ENCODE results near the gene CDH3. TPM values are rescaled to one million over a fixed set of nuclear protein-coding genes. Genes with fewer than 3 reads are reported as not detected.

The CDH3 gene
- 0.17 and 0.47 TPM in 2 replicates for total RNA-seq

GRCh38 chr16:68644715-68645493 lies at the start of gene CDH3:
CDH3 (plus strand) TSS chr16:68645310; CDS start chr16:68645380, 70 bp downstream.

DNA sequence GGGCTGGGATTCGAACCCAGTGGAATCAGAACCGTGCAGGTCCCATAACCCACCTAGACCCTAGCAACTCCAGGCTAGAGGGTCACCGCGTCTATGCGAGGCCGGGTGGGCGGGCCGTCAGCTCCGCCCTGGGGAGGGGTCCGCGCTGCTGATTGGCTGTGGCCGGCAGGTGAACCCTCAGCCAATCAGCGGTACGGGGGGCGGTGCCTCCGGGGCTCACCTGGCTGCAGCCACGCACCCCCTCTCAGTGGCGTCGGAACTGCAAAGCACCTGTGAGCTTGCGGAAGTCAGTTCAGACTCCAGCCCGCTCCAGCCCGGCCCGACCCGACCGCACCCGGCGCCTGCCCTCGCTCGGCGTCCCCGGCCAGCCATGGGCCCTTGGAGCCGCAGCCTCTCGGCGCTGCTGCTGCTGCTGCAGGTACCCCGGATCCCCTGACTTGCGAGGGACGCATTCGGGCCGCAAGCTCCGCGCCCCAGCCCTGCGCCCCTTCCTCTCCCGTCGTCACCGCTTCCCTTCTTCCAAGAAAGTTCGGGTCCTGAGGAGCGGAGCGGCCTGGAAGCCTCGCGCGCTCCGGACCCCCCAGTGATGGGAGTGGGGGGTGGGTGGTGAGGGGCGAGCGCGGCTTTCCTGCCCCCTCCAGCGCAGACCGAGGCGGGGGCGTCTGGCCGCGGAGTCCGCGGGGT lies 92.1 kb downstream of the CDH3 start, which contains the start of gene CDH1:
Gene CDH1 (plus strand): TSS at position 247 of the 684 bp plus-strand sequence. CDS start 124 bp downstream, at position 371.

Other genes starting within 250 kb of the CDH3 start
- gene SMPD3, start 196.8 kb upstream of the CDH3 start, total RNA-seq: under 0.01 TPM in 1 of 2 replicates, not detected in the other
- 20.7 and 25.0 TPM in 2 replicates for gene ZFP90, start 106.0 kb upstream of the CDH3 start, total RNA-seq
- gene CDH1, start 92.0 kb downstream of the CDH3 start, total RNA-seq: not detected in 2 replicates
- gene TANGO6, start 198.2 kb downstream of the CDH3 start, total RNA-seq: 9.3 and 14.3 TPM in 2 replicates